ENCODE measurements around the gene FUT7.

FUT7 gene

DNA sequence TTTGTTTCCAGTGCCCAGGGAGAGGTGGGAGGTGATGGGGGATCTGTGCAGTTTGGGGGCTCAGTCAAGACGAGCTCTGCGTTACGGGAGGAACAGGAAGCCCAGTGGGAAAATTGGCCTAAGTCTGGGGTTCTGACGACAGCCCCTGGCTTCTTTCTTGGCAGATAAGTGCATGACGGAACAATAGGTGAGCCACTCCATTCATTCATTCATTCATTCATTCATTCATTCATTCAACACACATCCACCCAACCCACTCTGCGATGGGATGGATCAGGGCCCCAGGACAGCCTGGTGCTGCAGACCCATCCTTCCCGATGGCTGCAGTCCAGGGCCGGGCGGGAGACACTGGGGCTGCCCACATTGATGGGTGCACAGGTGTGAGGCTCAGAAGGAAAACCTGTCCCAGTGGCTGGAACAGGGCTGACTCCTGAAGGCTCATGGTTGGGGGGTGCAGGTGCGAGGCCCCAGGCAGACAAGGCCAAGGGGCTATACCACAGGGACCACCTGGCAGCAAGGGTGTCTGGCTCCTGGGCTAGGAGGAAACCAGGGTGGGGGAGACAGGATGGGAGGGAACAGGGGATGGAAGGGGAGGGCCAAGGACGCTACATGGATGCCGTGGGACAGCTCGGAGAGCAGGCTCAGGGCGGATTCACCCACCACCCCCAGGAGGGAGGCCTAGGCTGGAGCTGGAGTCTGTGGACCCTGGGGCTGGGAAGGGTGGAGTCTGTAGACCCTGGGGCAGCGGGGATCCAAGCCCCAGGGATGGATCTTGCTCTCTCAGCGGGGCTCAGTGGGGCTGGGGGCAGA is 51.0 kb downstream of the FUT7 start:
- DNase-seq, result no peak
